ENCODE results near the gene PHF13. TPM values are rescaled to one million over a fixed set of nuclear protein-coding genes. Genes with fewer than 3 reads are reported as not detected.

The PHF13 gene
- total and polyA plus RNA-seq, 4 donors, result 1.4 to 8.7 (median 3.8) TPM

GRCh38 chr1:6582370-6582769 lies 31.2 kb upstream of the PHF13 start (continued):
- peak; percentile 14 for TF ChIP-seq MAX (IDR thresholded peaks at IDR 0.05)
- TF ChIP-seq NR2F2 (IDR thresholded peaks at IDR 0.05), result no peak
- TF ChIP-seq RXRA (IDR thresholded peaks at IDR 0.05), result peak; percentile 45 to 53

- Histone ChIP-seq H3K4me1 (ENCODE audit: control insufficient read depth in 4 of 4, insufficient read depth in 4 of 4, low read length in 3 of 4) (peaks cover 11 to 56% (median 34%) of the 10 kb centered on the region in 4 donors), H3K27ac (ENCODE audit: low read depth in 1 of 2, low read length in 2 of 2) (no peak overlapping the region), H3K4me3 (ENCODE audit: low read depth in 1 of 3, low read length in 3 of 3) (no peak overlapping the region), H3K9ac (ENCODE audit: low read depth in 1 of 2, low read length in 2 of 2) (no peak overlapping the region), H3K9me3 (ENCODE audit: control insufficient read depth in 4 of 4, low read length in 3 of 4) (no peaks in the 10 kb centered on the region), H3K27me3 (ENCODE audit: control insufficient read depth in 4 of 4, insufficient read depth in 4 of 4, low read length in 3 of 4) (no peaks in the 10 kb centered on the region), H3K36me3 (ENCODE audit: control insufficient read depth in 4 of 4, insufficient read depth in 3 of 4, low read depth in 1 of 4, low read length in 3 of 4) (peaks cover 5 to 23% (median 7%) of the 10 kb centered on the region in 4 donors)
- TF ChIP-seq RAD21 (IDR thresholded peaks at IDR 0.05) (no peak), JUND (IDR thresholded peaks at IDR 0.05) (no peak), ZBTB33 (IDR thresholded peaks at IDR 0.05) (no peak)
- no peak for DNase-seq (ENCODE audit: low spot score)
- WGBS, result 83% methylated on average over 21 of the region's 21 CpGs
These were observed 29.1 kb upstream of the PHF13 start for GRCh38 chr1:6584126-6585080.

- WGBS, result 94% methylated on average over 12 of the region's 12 CpGs
- Histone ChIP-seq H3K27ac (ENCODE audit: low read depth in 1 of 2, low read length in 2 of 2) (no peak overlapping the region), H3K4me1 (ENCODE audit: control insufficient read depth in 4 of 4, insufficient read depth in 4 of 4, low read length in 3 of 4) (peaks cover 11 to 55% (median 33%) of the 10 kb centered on the region in 4 donors), H3K27me3 (ENCODE audit: control insufficient read depth in 4 of 4, insufficient read depth in 4 of 4, low read length in 3 of 4) (no peaks in the 10 kb centered on the region), H3K9ac (ENCODE audit: low read depth in 1 of 2, low read length in 2 of 2) (no peak overlapping the region), H3K9me3 (ENCODE audit: control insufficient read depth in 4 of 4, low read length in 3 of 4) (no peaks in the 10 kb centered on the region), H3K36me3 (ENCODE audit: control insufficient read depth in 4 of 4, insufficient read depth in 3 of 4, low read depth in 1 of 4, low read length in 3 of 4) (peaks cover 7 to 31% (median 13%) of the 10 kb centered on the region in 4 donors), H3K4me3 (ENCODE audit: low read depth in 1 of 3, low read length in 3 of 3) (no peak overlapping the region)
- no peak for TF ChIP-seq RXRA (IDR thresholded peaks at IDR 0.05)
- TF ChIP-seq SP1 (IDR thresholded peaks at IDR 0.05), result no peak
- no peak for TF ChIP-seq HNF4A (conservative IDR thresholded peaks at IDR 0.05)
- DNase-seq (ENCODE audit: low spot score), result no peak
These were observed 28.3 kb upstream of the PHF13 start for GRCh38 chr1:6585081-6585722.

- 96% methylated on average over 7 of the region's 7 CpGs for WGBS
- Histone ChIP-seq H3K4me3 (ENCODE audit: low read depth in 1 of 3, low read length in 3 of 3) (no peak overlapping the region), H3K4me1 (ENCODE audit: control insufficient read depth in 4 of 4, insufficient read depth in 4 of 4, low read length in 3 of 4) (peaks cover 9 to 49% (median 30%) of the 10 kb centered on the region in 4 donors), H3K27me3 (ENCODE audit: control insufficient read depth in 4 of 4, insufficient read depth in 4 of 4, low read length in 3 of 4) (no peaks in the 10 kb centered on the region), H3K27ac (ENCODE audit: low read depth in 1 of 2, low read length in 2 of 2) (no peak overlapping the region), H3K36me3 (ENCODE audit: control insufficient read depth in 4 of 4, insufficient read depth in 3 of 4, low read depth in 1 of 4, low read length in 3 of 4) (peaks cover 7 to 35% (median 17%) of the 10 kb centered on the region in 4 donors), H3K9ac (ENCODE audit: low read depth in 1 of 2, low read length in 2 of 2) (no peak overlapping the region), H3K9me3 (ENCODE audit: control insufficient read depth in 4 of 4, low read length in 3 of 4) (no peaks in the 10 kb centered on the region)
- no peak for DNase-seq (ENCODE audit: low spot score)
- no peak for TF ChIP-seq JUND (IDR thresholded peaks at IDR 0.05)
- no peak for TF ChIP-seq EGR1 (IDR thresholded peaks at IDR 0.05; ENCODE audit: low read depth in 2 of 2)
- no peak for TF ChIP-seq HNF4A (conservative IDR thresholded peaks at IDR 0.05)
- TF ChIP-seq FOXA1 (IDR thresholded peaks at IDR 0.05), result no peak
- TF ChIP-seq RAD21 (IDR thresholded peaks at IDR 0.05), result no peak
- TF ChIP-seq YY1 (IDR thresholded peaks at IDR 0.05), result no peak
- no peak for TF ChIP-seq REST (IDR thresholded peaks at IDR 0.05)
- TF ChIP-seq ZBTB33 (IDR thresholded peaks at IDR 0.05), result no peak
- no peak for TF ChIP-seq MAX (IDR thresholded peaks at IDR 0.05)
- no peak for TF ChIP-seq ATF3 (IDR thresholded peaks at IDR 0.05)
- no peak for TF ChIP-seq NR2F2 (IDR thresholded peaks at IDR 0.05)
- no peak for TF ChIP-seq HNF4G (IDR thresholded peaks at IDR 0.05)
- no peak for TF ChIP-seq FOXA2 (IDR thresholded peaks at IDR 0.05)
- no peak for TF ChIP-seq SP1 (IDR thresholded peaks at IDR 0.05)
These were observed 27.7 kb upstream of the PHF13 start for GRCh38 chr1:6585841-6586240.

Measured in liver (tissue), 9 donors.